ENCODE data around the gene PHTF1. TPM values are rescaled to one million over a fixed set of nuclear protein-coding genes. Genes with fewer than 3 reads are reported as not detected.

Gene PHTF1
- total and polyA plus RNA-seq, 5 experiments from 2014 or later = 1.9 to 9.9 (median 4.3) TPM

- Mint-ChIP-seq H3K27ac (no peak overlapping the region), H3K9me3 (no peaks in the 10 kb centered on the region), H3K4me1 (no peaks in the 10 kb centered on the region), H3K27me3 (no peaks in the 10 kb centered on the region), H3K4me3 (no peak overlapping the region), H3K36me3 (peaks cover 0 to 5% (median 0%) of the 10 kb centered on the region in 3 donors)
- no peak for DNase-seq
- no peak for ATAC-seq
- POLR2A ChIA-PET = no interaction called here
Measured at GRCh38 chr1:113653741-113654140, 105.5 kb downstream of the PHTF1 start.

- Mint-ChIP-seq H3K36me3 (peaks cover 0 to 5% (median 0%) of the 10 kb centered on the region in 3 donors), H3K9me3 (no peaks in the 10 kb centered on the region), H3K4me1 (no peaks in the 10 kb centered on the region), H3K4me3 (no peak overlapping the region), H3K27ac (no peak overlapping the region), H3K27me3 (no peaks in the 10 kb centered on the region)
- ATAC-seq (no peak), DNase-seq (no peak)
- POLR2A ChIA-PET = no interaction called here
Measured at GRCh38 chr1:113652771-113653170, 106.5 kb downstream of the PHTF1 start.

GRCh38 chr1:113648478-113648877 lies 110.8 kb downstream of the PHTF1 start:
- ATAC-seq = no peak
- Mint-ChIP-seq H3K4me3 (no peak overlapping the region), H3K27me3 (no peaks in the 10 kb centered on the region)

GRCh38 chr1:113647164-113647563 lies 112.1 kb downstream of the PHTF1 start:
- POLR2A ChIA-PET = no interaction called here
- H3K4me1 Mint-ChIP-seq = no peaks in the 10 kb centered on the region
- H3K9me3 Mint-ChIP-seq = no peaks in the 10 kb centered on the region
- no peak for ATAC-seq
- H3K27me3 Mint-ChIP-seq = no peaks in the 10 kb centered on the region
- H3K36me3 Mint-ChIP-seq = peaks cover 0 to 3% (median 0%) of the 10 kb centered on the region in 3 donors
- H3K4me3 Mint-ChIP-seq = no peak overlapping the region
- H3K27ac Mint-ChIP-seq = no peak overlapping the region
- no peak for DNase-seq

More at GRCh38 chr1:113648478-113648877, 110.8 kb downstream of the PHTF1 start:
- no peaks in the 10 kb centered on the region for H3K4me1 Mint-ChIP-seq
- H3K9me3 Mint-ChIP-seq = no peaks in the 10 kb centered on the region
- no peak overlapping the region for H3K27ac Mint-ChIP-seq
- POLR2A ChIA-PET = no interaction called here
- peaks cover 0 to 5% (median 3%) of the 10 kb centered on the region in 3 donors for H3K36me3 Mint-ChIP-seq
- DNase-seq = no peak

Other genes with a start within 250 kb of the PHTF1 start
- 10 to 100 TPM; 53.6 to 56.3 TPM for gene RSBN1, start 53.0 kb upstream of the PHTF1 start, total RNA-seq
- 10 to 100 TPM; 34.8 to 39.1 (median 37.5) TPM for gene RSBN1, start 53.0 kb upstream of the PHTF1 start, polyA plus RNA-seq
- 10 to 100 TPM; 26.6 to 27.3 TPM for gene PTPN22, start 112.2 kb upstream of the PHTF1 start, total RNA-seq
- 10 to 100 TPM; 32.0 to 59.6 (median 40.1) TPM for gene PTPN22, start 112.2 kb upstream of the PHTF1 start, polyA plus RNA-seq
- gene BCL2L15, start 128.1 kb upstream of the PHTF1 start, total RNA-seq = 1 to 10 TPM; 1.3 to 3.3 TPM
- under 1 TPM in 1 of 3 donors, not detected in 2; 0.03 TPM for gene BCL2L15, start 128.1 kb upstream of the PHTF1 start, polyA plus RNA-seq
- gene AP4B1, start 145.3 kb upstream of the PHTF1 start, total RNA-seq = 10 to 100 TPM; 65.1 to 75.2 TPM
- gene AP4B1, start 145.3 kb upstream of the PHTF1 start, polyA plus RNA-seq = 1 to 10 TPM; 7.9 to 9.6 (median 8.6) TPM
- gene DCLRE1B, start 145.8 kb upstream of the PHTF1 start, total RNA-seq = 1 to 10 TPM; 5.2 to 5.5 TPM
- gene DCLRE1B, start 145.8 kb upstream of the PHTF1 start, polyA plus RNA-seq = 1 to 10 TPM; 3.7 to 5.2 (median 4.5) TPM
- 100 to 1,000 TPM; 123 to 138 TPM for gene HIPK1, start 169.8 kb upstream of the PHTF1 start, total RNA-seq
- gene HIPK1, start 169.8 kb upstream of the PHTF1 start, polyA plus RNA-seq = 10 to 100 TPM; 14.5 to 19.3 (median 17.5) TPM
- gene OLFML3, start 220.0 kb upstream of the PHTF1 start, total RNA-seq = under 1 TPM; 0.36 to 0.49 TPM
- not detected for gene OLFML3, start 220.0 kb upstream of the PHTF1 start, polyA plus RNA-seq